Thyroid gland (tissue), 4 donors: ENCODE data around the gene MRPL17. TPM values are rescaled to one million over a fixed set of nuclear protein-coding genes. Genes with fewer than 3 reads are reported as not detected.

Experiments used
- DNase-seq, 2 donors: peaks; one replicate each; pipeline ENCODE4 v3.0.0-alpha.2; 2019
- H3K27ac ChIP-seq, 3 donors: fragments of 200-600 bp; sonication (generic); 1 replicate in 2 of 3; 2 replicates in 1 of 3; pipeline ENCODE4 v1.5.1; 2016 to 2019; ENCODE audit warnings: mild to moderate bottlenecking in 1 of 3, moderate library complexity in 1 of 3
- H3K27me3 ChIP-seq: fragments of 200-600 bp; sonication (generic); one replicate; pipeline ENCODE4 v1.5.1; 2019
- H3K36me3 ChIP-seq, 2 donors: fragments of 200-600 bp; sonication (generic); one replicate each; pipeline ENCODE4 v1.5.1; 2016 to 2019
- H3K4me1 ChIP-seq, 2 donors: fragments of 200-600 bp; sonication (generic); one replicate each; pipeline ENCODE4 v1.5.1; 2017 to 2019
- H3K4me3 ChIP-seq, 3 donors: fragments of 200-600 bp; sonication (generic); replicated peaks in 1 of 3; 1 replicate in 2 of 3; 2 replicates in 1 of 3; pipeline ENCODE4 v1.5.1; 2016; ENCODE audit warnings: mild to moderate bottlenecking in 1 of 3
- H3K9me3 ChIP-seq: fragments of 200-600 bp; sonication (generic); one replicate; pipeline ENCODE4 v1.5.1; 2017
- CTCF ChIP-seq, 6 experiments: fragments of 200-600 bp in 3 of 6; fragments of 450-650 bp in 3 of 6; sonication (generic) in 3 of 6; IDR thresholded peaks; one replicate each; pipeline ENCODE4 v1.5.1; 2016 to 2019; ENCODE audit warnings: antibody characterized with exemption in 6 of 6, mild to moderate bottlenecking in 2 of 6, inconsistent platforms in 1 of 6, moderate library complexity in 1 of 6
- POLR2A ChIP-seq, 2 donors: fragments of 450-650 bp; IDR thresholded peaks; one replicate each; pipeline ENCODE4 v1.6.1; 2017; ENCODE audit warnings: antibody characterized with exemption in 2 of 2, mild to moderate bottlenecking in 2 of 2, moderate library complexity in 1 of 2
- WGBS, 2 donors: methylation state at CpG; one replicate each; pipeline ENCODE4 v1.1.5; 2017; 5-methylcytosine and 5-hydroxymethylcytosine counted together
- intact Hi-C: fragments of 100-400 bp; cut with DNase I; formaldehyde crosslinking; loops from one replicate; pipeline ENCODE4 v1.15.1; 2023
- total RNA-seq, 4 donors: library from RNA; depleted of rRNA; stranded (reverse); fragments of >200 nt; gene quantifications; one replicate each; pipeline ENCODE4 v1.2.3, GENCODE V29; 2016

Gene MRPL17
- total RNA-seq, 4 donors from 2014 or later: 37.8 to 579 (median 144) TPM

- no peak overlapping the region for H3K4me3 ChIP-seq
- no peaks in the 10 kb centered on the region for H3K27me3 ChIP-seq
- no peak for DNase-seq
- H3K9me3 ChIP-seq: no peaks in the 10 kb centered on the region
- WGBS, 2 donors: 94 to 96% methylated on average over 17 to 26 of the region's 26 CpGs
- TF ChIP-seq POLR2A (IDR thresholded peaks at IDR 0.05): no peak
- TF ChIP-seq CTCF (IDR thresholded peaks at IDR 0.05): no peak
- H3K27ac ChIP-seq: no peak overlapping the region
- H3K4me1 ChIP-seq: peaks cover 11 to 27% of the 10 kb centered on the region in 2 donors
- H3K36me3 ChIP-seq: no peaks in the 10 kb centered on the region
- intact Hi-C loops: no loop called here
Observed at GRCh38 chr11:6640985-6641701, 42.0 kb downstream of the MRPL17 start.

- no peak overlapping the region for H3K4me3 ChIP-seq
- TF ChIP-seq POLR2A (IDR thresholded peaks at IDR 0.05): no peak
- no peak for TF ChIP-seq CTCF (IDR thresholded peaks at IDR 0.05)
- no peaks in the 10 kb centered on the region for H3K9me3 ChIP-seq
- WGBS, 2 donors: 96 to 97% methylated on average over 24 to 29 of the region's 36 CpGs
- H3K4me1 ChIP-seq: peaks cover 11 to 30% of the 10 kb centered on the region in 2 donors
- H3K27me3 ChIP-seq: no peaks in the 10 kb centered on the region
- no peak overlapping the region for H3K27ac ChIP-seq
- intact Hi-C loops: no loop called here
- DNase-seq: no peak
- H3K36me3 ChIP-seq: no peaks in the 10 kb centered on the region
Observed at GRCh38 chr11:6640036-6640984, 42.8 kb downstream of the MRPL17 start.

- no peak overlapping the region for H3K27ac ChIP-seq
- no peak overlapping the region for H3K4me3 ChIP-seq
- 85 to 92% methylated on average over 4 of the region's 4 CpGs for WGBS, 2 donors
- peaks cover 11 to 34% of the 10 kb centered on the region in 2 donors for H3K4me1 ChIP-seq
- TF ChIP-seq POLR2A (IDR thresholded peaks at IDR 0.05) (no peak), CTCF (IDR thresholded peaks at IDR 0.05) (no peak)
- no peaks in the 10 kb centered on the region for H3K36me3 ChIP-seq
- no peak for DNase-seq
- H3K27me3 ChIP-seq: no peaks in the 10 kb centered on the region
- no peaks in the 10 kb centered on the region for H3K9me3 ChIP-seq
- intact Hi-C loops: no loop called here
Observed at GRCh38 chr11:6638429-6638828, 44.7 kb downstream of the MRPL17 start.

GRCh38 chr11:6637871-6638270 lies 45.3 kb downstream of the MRPL17 start:
- no peaks in the 10 kb centered on the region for H3K27me3 ChIP-seq
- no peak overlapping the region for H3K27ac ChIP-seq
- no peak overlapping the region for H3K4me3 ChIP-seq
- WGBS, 2 donors: 29 to 41% methylated on average over 3 of the region's 3 CpGs
- no peaks in the 10 kb centered on the region for H3K9me3 ChIP-seq
- TF ChIP-seq POLR2A (IDR thresholded peaks at IDR 0.05) (no peak), CTCF (IDR thresholded peaks at IDR 0.05) (no peak)
- H3K4me1 ChIP-seq: peaks cover 11 to 34% of the 10 kb centered on the region in 2 donors
- peak; percentile 54 to 61 for DNase-seq
- intact Hi-C loops: no loop called here
- H3K36me3 ChIP-seq: no peaks in the 10 kb centered on the region
